ENCODE results near the gene NRF1. TPM values are rescaled to one million over a fixed set of nuclear protein-coding genes. Genes with fewer than 3 reads are reported as not detected.

The NRF1 gene
- total and polyA plus RNA-seq, 9 donors = 11.5 to 33.5 (median 21.7) TPM

DNA sequence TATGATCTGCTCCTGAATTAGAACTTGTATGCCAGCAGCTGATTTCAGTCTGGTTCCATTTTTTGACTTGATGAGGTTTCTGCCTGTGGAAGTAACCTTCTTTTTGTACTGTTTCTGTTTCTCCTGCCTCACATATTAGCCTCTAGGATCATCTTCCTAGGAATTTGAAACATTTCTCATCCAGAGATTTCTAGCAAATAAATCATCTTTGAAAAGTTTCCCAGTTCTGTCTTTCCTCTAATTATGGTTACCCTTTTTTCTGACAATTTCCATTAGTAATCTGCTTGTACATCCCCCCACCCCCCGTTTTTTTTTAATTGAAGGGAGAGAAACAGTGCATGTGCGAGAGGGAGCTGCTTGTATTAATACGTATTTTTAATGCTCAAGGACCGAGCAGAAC is 92.2 kb downstream of the NRF1 start:
- no peak for DNase-seq
- H3K4me3 ChIP-seq = no peak overlapping the region
- WGBS, 3 donors = 84 to 87% (median 85%) methylated on average over 4 of the region's 4 CpGs
- TF ChIP-seq EP300 (IDR thresholded peaks at IDR 0.05) (no peak), POLR2A (IDR thresholded peaks at IDR 0.05) (no peak)
- TF ChIP-seq, protein P1, sequence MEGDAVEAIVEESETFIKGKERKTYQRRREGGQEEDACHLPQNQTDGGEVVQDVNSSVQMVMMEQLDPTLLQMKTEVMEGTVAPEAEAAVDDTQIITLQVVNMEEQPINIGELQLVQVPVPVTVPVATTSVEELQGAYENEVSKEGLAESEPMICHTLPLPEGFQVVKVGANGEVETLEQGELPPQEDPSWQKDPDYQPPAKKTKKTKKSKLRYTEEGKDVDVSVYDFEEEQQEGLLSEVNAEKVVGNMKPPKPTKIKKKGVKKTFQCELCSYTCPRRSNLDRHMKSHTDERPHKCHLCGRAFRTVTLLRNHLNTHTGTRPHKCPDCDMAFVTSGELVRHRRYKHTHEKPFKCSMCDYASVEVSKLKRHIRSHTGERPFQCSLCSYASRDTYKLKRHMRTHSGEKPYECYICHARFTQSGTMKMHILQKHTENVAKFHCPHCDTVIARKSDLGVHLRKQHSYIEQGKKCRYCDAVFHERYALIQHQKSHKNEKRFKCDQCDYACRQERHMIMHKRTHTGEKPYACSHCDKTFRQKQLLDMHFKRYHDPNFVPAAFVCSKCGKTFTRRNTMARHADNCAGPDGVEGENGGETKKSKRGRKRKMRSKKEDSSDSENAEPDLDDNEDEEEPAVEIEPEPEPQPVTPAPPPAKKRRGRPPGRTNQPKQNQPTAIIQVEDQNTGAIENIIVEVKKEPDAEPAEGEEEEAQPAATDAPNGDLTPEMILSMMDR (IDR thresholded peaks at IDR 0.05) = no peak
- no peaks in the 10 kb centered on the region for H3K4me1 ChIP-seq (ENCODE audit: insufficient read depth)
- no peaks in the 10 kb centered on the region for H3K27me3 ChIP-seq
- H3K36me3 ChIP-seq = no peaks in the 10 kb centered on the region
- intact Hi-C loops (cut with DNase I) = no loop called here
- H3K9me3 ChIP-seq = no peaks in the 10 kb centered on the region
- no peak overlapping the region for H3K27ac ChIP-seq

DNA sequence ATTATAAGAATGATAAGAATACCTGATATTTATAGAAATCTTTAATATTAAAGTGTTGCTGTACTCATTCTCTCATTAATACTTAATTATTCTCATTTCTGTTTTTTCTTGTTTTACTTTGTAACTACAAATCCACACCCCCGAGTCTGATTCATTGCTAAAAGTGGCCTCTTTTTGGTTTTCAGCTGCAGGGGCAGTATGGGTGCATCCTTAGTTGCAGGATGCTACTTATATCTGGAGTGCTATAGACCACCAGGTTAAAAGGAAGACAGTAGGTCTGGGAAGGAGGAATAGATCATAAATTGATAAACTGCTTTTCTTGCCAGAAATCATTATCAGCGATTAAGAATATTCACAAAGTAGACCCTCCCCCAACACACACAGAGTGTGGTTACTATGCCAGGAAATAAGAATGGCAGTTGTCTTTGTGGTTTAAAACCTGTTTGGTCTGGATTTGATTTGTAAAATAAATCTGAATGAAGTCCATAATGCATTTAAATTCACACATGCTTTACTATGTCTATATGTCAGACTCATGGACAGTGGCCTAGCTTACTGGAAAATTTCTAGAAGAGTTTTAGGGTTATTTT is 96.5 kb downstream of the NRF1 start:
- no peak for DNase-seq
- no peaks in the 10 kb centered on the region for H3K4me1 ChIP-seq (ENCODE audit: insufficient read depth)
- no peaks in the 10 kb centered on the region for H3K36me3 ChIP-seq
- no peak overlapping the region for H3K27ac ChIP-seq
- TF ChIP-seq POLR2A (IDR thresholded peaks at IDR 0.05) = no peak
- no peak for TF ChIP-seq EP300 (IDR thresholded peaks at IDR 0.05)
- TF ChIP-seq, protein P1 (IDR thresholded peaks at IDR 0.05) = no peak
- no peak overlapping the region for H3K4me3 ChIP-seq
- intact Hi-C loops (cut with DNase I) = no loop called here
- H3K27me3 ChIP-seq = no peaks in the 10 kb centered on the region
- WGBS, 3 donors = 86 to 88% (median 87%) methylated on average over 2 of the region's 2 CpGs
- no peaks in the 10 kb centered on the region for H3K9me3 ChIP-seq

DNA sequence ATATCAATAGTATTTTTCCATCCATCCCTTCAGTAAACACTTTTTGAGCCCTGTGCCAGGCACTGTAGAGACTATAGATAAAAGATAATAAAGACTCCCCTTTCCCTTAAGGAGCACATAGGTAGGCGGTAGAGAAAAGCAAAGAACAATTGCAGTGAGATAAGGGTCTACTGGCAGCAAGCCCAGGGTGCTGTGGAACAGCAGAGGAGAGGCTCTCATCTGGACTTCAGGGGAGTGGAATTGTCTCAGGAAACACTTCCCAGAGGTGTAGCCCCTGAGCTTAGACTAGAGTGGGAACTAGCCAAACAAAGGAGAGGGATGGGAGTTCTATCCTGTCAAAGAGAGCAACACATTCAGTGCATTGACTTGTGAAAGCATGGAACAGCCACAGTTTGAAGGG is 102.0 kb downstream of the NRF1 start:
- Histone ChIP-seq H3K27ac (no peak overlapping the region), H3K9me3 (no peaks in the 10 kb centered on the region), H3K4me1 (ENCODE audit: insufficient read depth) (no peaks in the 10 kb centered on the region), H3K4me3 (no peak overlapping the region), H3K27me3 (no peaks in the 10 kb centered on the region), H3K36me3 (no peaks in the 10 kb centered on the region)
- no peak for TF ChIP-seq POLR2A (IDR thresholded peaks at IDR 0.05)
- TF ChIP-seq, protein P1 (IDR thresholded peaks at IDR 0.05) = no peak
- TF ChIP-seq EP300 (IDR thresholded peaks at IDR 0.05) = no peak
- WGBS, 3 donors = 77 to 89% (median 82%) methylated on average over 1 of the region's 1 CpG
- intact Hi-C loops (cut with DNase I) = no loop called here
- DNase-seq = no peak

DNA sequence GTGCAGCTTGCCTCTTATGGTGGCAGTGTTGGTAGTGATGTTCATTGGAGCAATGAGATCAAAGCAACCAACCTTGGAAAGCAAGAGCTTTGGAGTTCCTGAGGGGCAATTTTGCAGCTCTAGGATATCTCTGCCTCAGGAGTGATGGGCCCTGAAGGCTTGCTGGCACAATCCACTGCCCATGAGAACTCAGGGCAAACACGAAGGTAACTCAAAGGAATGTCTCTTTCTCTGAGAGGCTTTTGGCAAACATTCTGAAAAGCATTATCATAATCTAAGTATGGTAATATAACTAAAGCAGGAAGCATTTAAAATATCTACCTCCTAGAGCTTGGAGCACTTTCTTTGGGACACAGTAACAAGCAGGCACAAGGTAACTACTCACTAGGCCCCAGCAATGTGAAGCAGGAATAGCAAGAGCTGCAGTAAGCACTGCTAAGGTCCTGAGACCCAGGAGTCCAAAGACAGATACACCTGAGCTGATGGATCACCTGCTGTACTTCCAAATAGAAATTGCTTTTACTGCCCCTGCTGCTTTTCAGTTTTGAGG is 103.1 kb downstream of the NRF1 start:
- intact Hi-C loops (cut with DNase I) = no loop called here
- TF ChIP-seq POLR2A (IDR thresholded peaks at IDR 0.05) = no peak
- TF ChIP-seq EP300 (IDR thresholded peaks at IDR 0.05) = no peak
- TF ChIP-seq, protein P1 (IDR thresholded peaks at IDR 0.05) = no peak
- H3K36me3 ChIP-seq = no peaks in the 10 kb centered on the region
- H3K27ac ChIP-seq = no peak overlapping the region
- H3K9me3 ChIP-seq = no peaks in the 10 kb centered on the region
- H3K27me3 ChIP-seq = no peaks in the 10 kb centered on the region
- DNase-seq = no peak
- H3K4me3 ChIP-seq = no peak overlapping the region
- WGBS, 3 donors = 86 to 92% (median 88%) methylated on average over 1 of the region's 1 CpG
- no peaks in the 10 kb centered on the region for H3K4me1 ChIP-seq (ENCODE audit: insufficient read depth)

Data from ovary (tissue), 9 donors.